GM19099 (cell line): ENCODE results near the gene RPE.

Source experiments
- POLR2A ChIP-seq: IDR thresholded peaks from 3 replicates; pipeline ENCODE4 v1.6.1; 2011; ENCODE audit warnings: low read depth; ENCODE audit not compliant: insufficient read length; ENCODE audit errors: extremely low read depth

Gene RPE

GRCh38 chr2:209985874-209986273 is 16.6 kb upstream of the RPE start:
- TF ChIP-seq POLR2A = no peak

DNA sequence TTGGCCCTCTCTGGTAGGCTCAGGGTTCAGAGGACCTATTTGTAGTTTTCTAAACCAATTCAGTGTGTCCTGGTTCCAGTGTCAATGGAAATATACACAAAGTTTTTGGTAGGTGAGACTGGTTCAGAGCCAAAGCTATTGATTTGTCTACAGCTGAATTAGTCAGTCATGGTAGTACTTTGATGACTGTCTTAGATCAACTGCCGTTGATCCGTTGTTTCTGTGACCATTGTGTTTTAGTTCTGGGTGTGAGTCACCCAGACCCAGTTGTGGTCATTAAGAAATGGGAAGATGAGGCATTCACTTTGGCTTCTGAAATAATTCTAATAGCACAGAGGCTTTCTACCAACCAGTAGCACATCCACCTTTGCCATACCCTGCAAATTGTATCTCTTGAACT is 16.0 kb upstream of the RPE start:
- TF ChIP-seq POLR2A = no peak

DNA sequence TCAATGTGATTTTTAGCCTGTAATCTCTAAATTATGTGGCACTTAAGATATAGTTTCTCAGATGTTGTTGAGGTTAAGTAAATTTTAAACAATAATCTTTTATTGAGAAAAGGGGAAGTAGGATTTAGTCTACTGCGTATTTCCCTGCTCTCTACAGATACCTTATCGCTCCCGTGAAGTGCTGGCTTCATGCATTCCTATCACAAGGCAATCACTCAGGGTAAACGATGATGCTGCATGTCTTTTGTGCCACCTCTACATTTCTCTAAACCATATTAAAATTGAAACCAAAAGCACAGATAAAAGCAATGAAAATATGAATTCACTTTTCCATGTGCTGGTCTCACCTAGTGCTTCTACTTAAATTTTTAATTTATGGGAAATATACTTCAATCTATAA is 14.4 kb upstream of the RPE start:
- TF ChIP-seq POLR2A = no peak

- no peak for TF ChIP-seq POLR2A
These were observed 11.6 kb upstream of the RPE start for GRCh38 chr2:209990838-209991237.

DNA sequence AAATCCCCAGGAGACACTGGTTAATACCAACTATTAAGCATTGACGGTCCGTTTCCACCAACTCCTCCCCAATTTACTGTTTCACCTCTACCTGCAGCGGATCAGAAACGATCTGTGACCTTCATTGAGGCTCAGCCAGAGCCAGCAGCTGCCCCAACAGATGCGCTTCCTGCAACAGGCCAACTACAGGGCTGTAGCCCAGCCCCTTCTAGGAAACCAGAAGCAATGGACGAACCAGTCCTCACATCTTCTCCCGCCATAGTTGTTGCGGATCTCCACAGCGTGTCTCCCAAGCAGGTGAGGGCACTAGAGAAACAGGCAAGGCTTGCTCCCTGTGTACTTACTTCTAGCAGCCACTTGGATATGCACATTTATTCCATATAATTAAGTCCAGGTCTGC is 8.5 kb upstream of the RPE start:
- no peak for TF ChIP-seq POLR2A

DNA sequence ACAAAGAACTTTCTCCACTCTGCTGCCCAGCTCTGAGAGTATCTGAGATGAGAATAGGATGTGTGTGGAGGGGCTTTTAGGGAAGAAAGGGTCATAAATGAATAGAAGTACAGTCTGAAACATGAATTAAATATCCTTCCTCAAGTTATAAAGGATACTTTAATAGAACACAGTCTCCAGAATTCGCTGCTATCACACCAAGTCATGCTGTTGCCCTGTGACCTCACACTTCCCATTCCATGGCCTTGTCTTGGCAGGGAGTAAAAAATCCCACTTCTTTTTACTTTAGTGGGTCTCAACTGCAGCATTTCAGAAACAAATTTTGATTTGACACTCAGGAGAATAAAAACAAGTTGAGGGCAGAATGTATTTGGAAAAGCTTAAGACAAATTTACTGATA is 3.8 kb upstream of the RPE start:
- no peak for TF ChIP-seq POLR2A

DNA sequence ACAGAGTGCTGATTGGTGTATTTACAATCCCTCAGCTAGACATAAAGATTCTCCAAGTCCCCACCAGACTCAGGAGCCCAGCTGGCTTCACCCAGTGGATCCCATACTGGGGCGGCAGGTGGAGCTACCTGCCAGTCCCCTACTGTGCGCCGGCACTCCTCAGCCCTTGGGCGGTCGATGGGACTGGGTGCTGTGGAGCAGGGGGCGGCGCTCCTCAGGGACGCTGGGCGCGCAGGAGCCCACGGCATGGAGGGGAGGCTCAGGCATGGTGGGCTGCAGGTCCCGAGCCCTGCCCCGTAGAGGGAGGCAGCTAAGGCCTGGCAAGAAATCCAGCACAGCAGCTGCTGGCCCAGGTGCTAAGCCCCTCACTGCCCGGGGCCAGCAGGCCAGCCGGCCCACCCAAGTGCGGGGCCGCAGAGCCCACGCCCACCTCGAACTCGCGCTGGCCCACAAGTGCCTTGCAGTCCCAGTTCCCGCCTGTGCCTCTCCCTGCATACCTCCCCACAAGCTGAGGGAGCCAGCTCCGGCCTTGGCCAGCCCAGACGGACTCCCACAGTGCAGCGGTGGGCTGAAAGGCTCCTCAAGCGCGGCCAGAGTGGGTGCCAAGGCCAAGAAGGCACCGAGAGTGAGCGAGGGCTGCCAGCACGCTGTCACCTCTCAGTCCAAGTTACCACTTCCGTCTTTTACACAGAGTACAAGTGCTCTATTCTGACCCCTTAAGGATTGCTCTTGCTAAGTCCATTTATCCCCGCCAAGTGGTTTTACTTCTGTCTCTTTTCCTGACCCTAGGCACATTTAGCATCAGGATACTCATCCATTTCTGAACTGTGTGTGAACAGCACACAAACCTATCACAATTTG is 1.7 kb upstream of the RPE start:
- TF ChIP-seq POLR2A = no peak

GRCh38 chr2:210003359-210003758 is 921 bp downstream of the RPE start:
- TF ChIP-seq POLR2A = no peak

GRCh38 chr2:210004881-210005280 is 2.4 kb downstream of the RPE start:
- no peak for TF ChIP-seq POLR2A

GRCh38 chr2:210007895-210008294 is 5.5 kb downstream of the RPE start:
- no peak for TF ChIP-seq POLR2A

DNA sequence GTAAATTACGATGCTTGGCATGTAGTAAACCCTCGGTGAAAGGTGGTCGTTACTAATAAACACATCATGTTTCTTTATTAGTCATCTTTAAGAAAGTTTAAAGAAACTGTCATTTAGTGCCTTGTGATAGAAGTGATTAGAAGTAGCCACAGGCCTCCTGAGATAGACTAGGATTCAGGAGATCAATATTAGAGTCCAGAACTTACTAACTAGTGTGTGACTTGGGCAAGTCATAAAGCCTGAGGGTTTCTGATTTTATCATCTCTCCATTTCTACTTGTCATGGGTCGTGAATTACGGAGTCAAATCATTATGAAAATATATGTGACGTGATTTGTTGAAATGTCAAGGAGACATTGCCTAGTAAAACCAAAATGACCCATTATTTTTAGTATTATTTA is 6.7 kb downstream of the RPE start:
- no peak for TF ChIP-seq POLR2A

GRCh38 chr2:210009896-210010295 is 7.5 kb downstream of the RPE start:
- TF ChIP-seq POLR2A = no peak

DNA sequence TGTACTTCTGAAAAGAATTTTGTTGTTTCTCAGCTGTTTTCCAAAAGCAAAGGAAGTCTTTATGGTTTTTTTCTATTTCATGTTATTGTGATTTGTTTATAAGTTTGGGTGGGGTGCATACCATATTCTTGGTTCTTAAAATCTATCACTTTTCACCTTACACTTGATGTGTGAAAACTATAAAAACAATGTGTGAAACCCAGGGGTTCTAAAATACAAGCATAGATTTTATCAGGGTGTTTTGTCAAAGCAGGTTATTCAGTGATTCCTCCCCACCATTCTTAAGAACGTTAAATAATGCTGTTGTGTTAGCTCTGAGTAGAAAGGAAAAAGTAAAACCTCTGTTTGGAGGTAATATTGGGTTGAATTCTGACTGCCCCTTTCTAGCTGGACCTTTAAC is 17.7 kb downstream of the RPE start:
- no peak for TF ChIP-seq POLR2A

GRCh38 chr2:210022824-210023223 is 20.4 kb downstream of the RPE start:
- TF ChIP-seq POLR2A = no peak

- TF ChIP-seq POLR2A = no peak
These were observed 25.2 kb downstream of the RPE start for GRCh38 chr2:210027608-210028007.

DNA sequence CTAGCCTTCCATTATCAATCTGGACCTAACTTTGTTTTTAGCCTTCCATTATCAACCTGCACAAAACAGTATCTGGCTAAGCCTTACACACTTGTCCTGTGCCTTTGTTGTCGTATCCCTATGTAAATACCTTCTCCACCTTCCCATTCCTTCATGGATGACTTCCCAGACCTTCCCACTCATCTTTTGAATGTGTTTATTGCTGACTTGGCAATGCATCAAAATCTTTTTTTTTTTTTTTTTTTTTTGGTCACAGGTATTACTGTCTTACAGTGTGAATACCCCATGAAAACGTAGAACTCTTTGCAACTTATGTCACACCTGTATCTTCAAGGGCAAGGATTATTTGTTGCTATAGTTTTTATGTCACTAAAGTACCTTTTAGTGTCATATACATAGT is 25.7 kb downstream of the RPE start:
- TF ChIP-seq POLR2A = no peak
